Heart right ventricle (tissue), 16 donors: ENCODE results near the gene HSFX2. TPM values are rescaled to one million over a fixed set of nuclear protein-coding genes. Genes with fewer than 3 reads are reported as not detected.
"Not testable (repeated sequence)": the region's sequence is repeated elsewhere in the genome, so short reads cannot be mapped to it uniquely, and the experiment has no call there.

ENCODE experiments used
- ATAC-seq, 8 donors: fragments of 200-7000 bp; cut with Tn5 transposase; one replicate each; pipeline ENCODE4 v1.9.1; 2020; ENCODE audit warnings: mild to moderate bottlenecking in 8 of 8, moderate library complexity in 8 of 8, moderate number of reproducible peaks in 1 of 8
- DNase-seq, 2 donors: peaks; one replicate each; pipeline ENCODE4 v3.0.0-alpha.2; 2020
- H3K27ac ChIP-seq, 10 donors: fragments of 200-600 bp; sonication (generic) in 2 of 10; one replicate each; pipeline versions ENCODE4 v1.5.0 to v1.8.0; 2020 to 2022; ENCODE audit warnings: mild to moderate bottlenecking in 3 of 10
- H3K27me3 ChIP-seq, 7 donors: fragments of 200-600 bp; one replicate each; pipeline ENCODE4 v1.8.0; 2021 to 2022; ENCODE audit warnings: mild to moderate bottlenecking in 2 of 7
- H3K36me3 ChIP-seq, 9 donors: fragments of 200-600 bp; sonication (generic) in 1 of 9; one replicate each; pipeline versions ENCODE4 v1.5.0 to v1.8.0; 2020 to 2022; ENCODE audit warnings: mild to moderate bottlenecking in 2 of 9
- H3K4me1 ChIP-seq, 9 donors: fragments of 200-600 bp; sonication (generic) in 1 of 9; one replicate each; pipeline versions ENCODE4 v1.5.0 to v1.8.0; 2020 to 2022; ENCODE audit warnings: mild to moderate bottlenecking in 4 of 9
- H3K4me3 ChIP-seq, 10 donors: fragments of 200-600 bp; sonication (generic) in 2 of 10; one replicate each; pipeline versions ENCODE4 v1.5.0 to v1.8.0; 2020 to 2022; ENCODE audit warnings: mild to moderate bottlenecking in 7 of 10, moderate library complexity in 2 of 10
- H3K9me3 ChIP-seq, 11 donors: fragments of 200-600 bp in 10 of 11; sonication (generic) in 2 of 11; one replicate each; pipeline versions ENCODE4 v1.5.0 to v1.8.0; 2013 to 2022; ENCODE audit warnings: mild to moderate bottlenecking in 2 of 11, control low read depth in 1 of 11, moderate library complexity in 1 of 11
- WGBS, 2 donors: extraction: QIAGEN DNeasy Blood & Tissue Kit; methylation state at CpG; one replicate each; pipeline ENCODE4 v1.1.7; 2013; ENCODE audit warnings: inconsistent platforms in 1 of 2; 5-methylcytosine and 5-hydroxymethylcytosine counted together
- intact Hi-C, 10 donors: fragments of 100-400 bp; cut with DNase I; formaldehyde crosslinking; loops; one replicate each; pipeline versions ENCODE4 v1.11.1 to v1.14.2; 2022
- polyA plus RNA-seq, 2 donors: library from polyadenylated mRNA; stranded (reverse); fragments of 200-250 nt; gene quantifications; one replicate each; pipeline ENCODE4 v1.2.3, GENCODE V29; 2013
- total RNA-seq, 10 donors: library from RNA; stranded (reverse); fragmentation: NEBNext Ultra II Directional in 3 of 10; extraction: Animal tissue kit (Norgen Biotek cat#: 25700) in 3 of 10; gene quantifications; one replicate each; pipeline versions ENCODE4 v1.2.1 to v1.2.4, GENCODE V29; 2021 to 2023
- TF ChIP-seq, protein P1 (sequence below), 9 donors: fragments of 200-600 bp; sonication (generic) in 2 of 9; IDR thresholded peaks; one replicate each; pipeline versions ENCODE4 v1.5.0 to v1.8.0; 2021 to 2022; ENCODE audit warnings: antibody characterized with exemption in 9 of 9, mild to moderate bottlenecking in 5 of 9, moderate library complexity in 1 of 9
- donor health status: Arrhythmogenic right ventricular cardiomyopathy.
- donor health status: ischemic (EF 13 %, LVEDD 7.1; RV severe dilation, severe dysfunction).
- donor health status: healthy with polysubstance abuse.
- donor health status: DM: no; HTN: yes; CAD: no.
- donor health status: DM: no; HTN: no; CAD: no.
- donor health status: ischemic (EF 25% LVEDD 6.9; RV normal size, moderate dysfunction).
- donor health status: ischemic (EF 25% LVEDD 5.7; RV mildly dilated, moderate dysfunction).
- donor health status: healthy.
- donor health status: DM: yes; HTN: yes; CAD: no.
- donor health status: Ischemic cardiomyopathy.
- donor health status: ischemic (EF 35%, LVEDD 5.7; RV mildly dilated, moderate dysfunction).
- donor health status: nonischemic (EF 11% LVEDD 7.7; RV severe dilation, severe dysfunction).
- donor health status: DM: yes; HTN: yes; CAD: no.
- donor health status: PGD.
- donor health status: ischemic (EF 29% LVEDD 5.4; RV normal size, mild dysfunction).
- donor health status: nonischemic (EF 23%, LVEDD 6.1; RV moderate dilation, normal function).

Gene HSFX2
- total and polyA plus RNA-seq, 12 donors = 0.22 to 2.3 (median 0.87) TPM; not detected in 4

DNA sequence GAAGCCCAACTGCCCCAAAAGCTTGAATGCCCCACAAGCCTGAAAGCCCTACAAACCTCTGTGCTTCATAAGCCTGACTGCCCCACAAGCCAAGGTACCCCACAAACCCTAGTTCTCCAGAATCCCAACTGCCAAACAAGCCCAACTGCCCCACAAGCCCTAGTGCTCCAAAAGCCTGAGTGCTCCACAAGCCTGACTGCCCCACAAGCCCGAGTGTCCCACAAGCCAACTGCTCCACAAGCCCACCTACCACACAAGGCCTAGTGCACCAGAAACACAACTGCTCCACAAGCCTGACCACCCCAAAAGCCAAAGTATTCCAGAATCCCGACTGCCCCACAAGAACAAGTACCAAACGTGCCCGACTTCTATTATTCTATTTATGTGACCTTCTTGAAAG, 31.8 kb downstream of the HSFX2 start:
- TF ChIP-seq, protein P1, sequence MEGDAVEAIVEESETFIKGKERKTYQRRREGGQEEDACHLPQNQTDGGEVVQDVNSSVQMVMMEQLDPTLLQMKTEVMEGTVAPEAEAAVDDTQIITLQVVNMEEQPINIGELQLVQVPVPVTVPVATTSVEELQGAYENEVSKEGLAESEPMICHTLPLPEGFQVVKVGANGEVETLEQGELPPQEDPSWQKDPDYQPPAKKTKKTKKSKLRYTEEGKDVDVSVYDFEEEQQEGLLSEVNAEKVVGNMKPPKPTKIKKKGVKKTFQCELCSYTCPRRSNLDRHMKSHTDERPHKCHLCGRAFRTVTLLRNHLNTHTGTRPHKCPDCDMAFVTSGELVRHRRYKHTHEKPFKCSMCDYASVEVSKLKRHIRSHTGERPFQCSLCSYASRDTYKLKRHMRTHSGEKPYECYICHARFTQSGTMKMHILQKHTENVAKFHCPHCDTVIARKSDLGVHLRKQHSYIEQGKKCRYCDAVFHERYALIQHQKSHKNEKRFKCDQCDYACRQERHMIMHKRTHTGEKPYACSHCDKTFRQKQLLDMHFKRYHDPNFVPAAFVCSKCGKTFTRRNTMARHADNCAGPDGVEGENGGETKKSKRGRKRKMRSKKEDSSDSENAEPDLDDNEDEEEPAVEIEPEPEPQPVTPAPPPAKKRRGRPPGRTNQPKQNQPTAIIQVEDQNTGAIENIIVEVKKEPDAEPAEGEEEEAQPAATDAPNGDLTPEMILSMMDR (IDR thresholded peaks at IDR 0.05) = no peak
- peaks cover 0 to 3% (median 0%) of the 10 kb centered on the region in 9 donors for H3K4me1 ChIP-seq
- ATAC-seq (no peak), DNase-seq (no peak)
- WGBS, 2 donors = 93% methylated on average over 4 of the region's 4 CpGs; no CpG with 5 or more reads in 1 of the 2 donors
- intact Hi-C loops = loop anchor here in 1 of 10 donors (10.0 kb wide), 1 partner anchor 71 kb away; the partner anchor contains the start of gene TMEM185A
- no peaks in the 10 kb centered on the region for H3K9me3 ChIP-seq
- no peak overlapping the region for H3K27ac ChIP-seq
- H3K27me3 ChIP-seq = no peaks in the 10 kb centered on the region
- no peak overlapping the region for H3K4me3 ChIP-seq
- H3K36me3 ChIP-seq = no peaks in the 10 kb centered on the region

DNA sequence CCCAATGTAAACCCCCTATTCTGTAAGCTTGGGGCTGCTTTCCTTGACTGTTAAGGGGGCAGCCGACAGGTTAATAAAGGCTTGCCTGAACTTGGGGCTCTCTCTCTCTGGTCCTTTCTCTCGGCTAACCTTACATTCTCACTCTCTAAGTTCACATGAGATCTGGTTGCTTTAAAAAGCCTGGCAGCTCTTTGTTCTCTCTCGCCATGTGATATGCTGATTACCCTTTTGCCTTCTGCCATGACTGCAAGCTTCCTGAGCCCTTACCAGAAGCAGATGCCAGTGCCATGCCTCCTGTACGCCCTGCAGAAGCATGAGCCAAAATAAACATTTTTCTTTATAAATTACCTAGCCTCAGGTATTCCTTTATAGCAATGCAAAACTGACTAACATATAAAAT, 39.9 kb downstream of the HSFX2 start:
- H3K27me3 ChIP-seq, H3K9me3 ChIP-seq, intact Hi-C loops, H3K4me1 ChIP-seq, H3K27ac ChIP-seq, H3K4me3 ChIP-seq, DNase-seq, H3K36me3 ChIP-seq: not testable (repeated sequence)
- ATAC-seq = peak in 4 of 8 donors; percentile 39 to 51 (median 44)
- WGBS, 2 donors = no CpG with 5 or more reads among the region's 4 CpGs

DNA sequence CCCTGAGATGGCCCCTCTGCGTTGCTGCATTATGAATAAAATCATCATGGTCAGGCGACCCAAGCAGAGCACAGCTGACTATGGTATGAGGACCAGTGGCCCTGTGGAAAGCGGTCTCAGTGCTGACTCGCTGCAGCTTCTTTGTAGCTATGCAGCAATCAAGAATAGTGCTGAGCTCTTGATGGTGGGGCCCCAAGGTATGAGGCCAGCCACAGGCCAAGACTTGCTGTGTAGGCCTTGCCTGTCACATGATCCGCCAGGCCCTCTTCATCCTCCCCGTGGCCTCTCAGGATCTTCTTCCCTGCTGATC, 43.2 kb downstream of the HSFX2 start:
- ATAC-seq, H3K27me3 ChIP-seq, H3K36me3 ChIP-seq, H3K27ac ChIP-seq, DNase-seq, H3K4me1 ChIP-seq, intact Hi-C loops, H3K9me3 ChIP-seq, H3K4me3 ChIP-seq: not testable (repeated sequence)
- WGBS, 2 donors = 94% methylated on average over 2 of the region's 6 CpGs; no CpG with 5 or more reads in 1 of the 2 donors

DNA sequence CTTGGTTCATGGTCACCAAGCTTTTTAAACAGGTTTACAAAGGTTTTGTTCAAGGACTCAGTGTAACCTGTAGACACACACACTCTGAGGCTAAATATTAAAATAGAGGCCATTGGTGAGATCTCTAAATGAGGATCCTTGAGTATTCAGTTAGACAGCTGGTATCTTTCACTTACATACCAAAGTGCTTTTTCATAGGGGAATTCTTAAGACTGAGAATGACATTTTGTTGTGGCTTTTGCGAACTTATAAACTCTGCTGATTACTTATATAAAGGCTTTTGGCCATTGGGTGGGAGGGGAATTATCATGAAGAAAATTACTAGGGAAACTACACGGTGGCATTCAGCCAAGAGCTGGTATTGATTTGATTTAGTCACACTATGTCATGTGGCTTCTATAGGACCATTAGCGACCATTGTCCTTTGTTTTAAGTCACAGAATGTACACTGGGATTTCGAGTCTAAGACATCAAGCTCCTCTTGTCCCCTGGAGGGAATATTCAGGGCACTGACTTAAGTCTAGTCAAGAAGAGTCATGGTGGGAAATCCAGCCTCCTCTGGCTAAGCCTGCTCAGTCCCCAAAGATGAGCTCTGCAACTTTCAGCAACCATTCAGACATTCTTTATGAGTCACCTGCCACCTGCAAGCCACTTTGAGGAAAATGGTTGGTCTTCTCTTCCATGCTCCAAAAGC, 43.7 kb downstream of the HSFX2 start:
- ATAC-seq, H3K4me1 ChIP-seq, H3K9me3 ChIP-seq, H3K27ac ChIP-seq, H3K27me3 ChIP-seq, DNase-seq, intact Hi-C loops, H3K4me3 ChIP-seq, H3K36me3 ChIP-seq: not testable (repeated sequence)
- WGBS, 2 donors = no CpG with 5 or more reads among the region's 4 CpGs

DNA sequence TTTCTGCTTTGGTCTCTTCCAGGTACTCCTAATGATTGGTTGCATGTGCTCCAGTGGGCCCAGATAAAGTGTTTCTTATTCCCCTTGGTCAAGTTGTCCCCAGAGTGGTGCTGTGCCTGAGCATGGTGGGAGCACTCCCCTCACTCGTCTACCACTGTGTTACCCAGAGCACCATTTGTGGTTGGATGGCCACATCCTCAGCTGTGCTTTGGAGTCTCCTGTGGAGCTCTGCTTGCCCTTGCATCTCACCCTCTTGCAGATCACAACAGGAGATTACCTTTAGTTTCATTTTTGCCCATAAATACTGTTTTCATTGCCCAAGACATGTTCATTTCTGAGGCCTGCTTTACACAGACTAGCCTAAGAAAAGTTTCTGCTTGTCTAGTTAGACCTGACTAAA, 44.7 kb downstream of the HSFX2 start:
- intact Hi-C loops, H3K36me3 ChIP-seq, H3K27ac ChIP-seq, DNase-seq, H3K4me3 ChIP-seq, H3K27me3 ChIP-seq, ATAC-seq, H3K9me3 ChIP-seq, H3K4me1 ChIP-seq: not testable (repeated sequence)
- 100% methylated on average over 1 of the region's 1 CpG; no CpG with 5 or more reads in 1 of the 2 donors for WGBS, 2 donors

DNA sequence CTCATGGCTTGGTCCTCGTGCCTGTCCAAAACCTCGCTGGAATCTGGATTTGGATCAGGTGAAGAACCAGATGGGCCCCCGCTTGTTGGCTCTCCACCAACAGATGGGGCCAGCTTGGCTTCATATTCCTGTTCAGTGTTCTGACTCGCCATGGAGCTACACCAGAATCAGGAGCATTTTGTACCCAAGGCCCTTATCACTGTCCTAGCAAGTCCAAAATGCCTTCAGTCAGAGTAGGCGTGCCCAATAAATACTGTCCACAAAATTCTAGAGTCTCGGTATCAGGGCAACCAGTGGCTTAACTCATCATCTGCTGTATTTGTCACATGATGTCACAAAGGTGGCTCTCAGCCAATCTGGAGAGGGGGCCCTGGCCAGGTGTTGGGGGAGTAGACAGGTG, 45.4 kb downstream of the HSFX2 start, which contains the start of gene HSFX3:
TSS of gene HSFX3 (minus strand) at position 224 of the 400 bp plus-strand sequence. CDS start at position 152, 72 bp downstream.
- H3K4me3 ChIP-seq, DNase-seq, H3K27ac ChIP-seq, H3K36me3 ChIP-seq, H3K4me1 ChIP-seq, H3K9me3 ChIP-seq, intact Hi-C loops, H3K27me3 ChIP-seq: not testable (repeated sequence)
- ATAC-seq = peak in 1 of 8 donors; percentile 53
- WGBS, 2 donors = 86 to 100% methylated on average over 1 of the region's 6 CpGs

DNA sequence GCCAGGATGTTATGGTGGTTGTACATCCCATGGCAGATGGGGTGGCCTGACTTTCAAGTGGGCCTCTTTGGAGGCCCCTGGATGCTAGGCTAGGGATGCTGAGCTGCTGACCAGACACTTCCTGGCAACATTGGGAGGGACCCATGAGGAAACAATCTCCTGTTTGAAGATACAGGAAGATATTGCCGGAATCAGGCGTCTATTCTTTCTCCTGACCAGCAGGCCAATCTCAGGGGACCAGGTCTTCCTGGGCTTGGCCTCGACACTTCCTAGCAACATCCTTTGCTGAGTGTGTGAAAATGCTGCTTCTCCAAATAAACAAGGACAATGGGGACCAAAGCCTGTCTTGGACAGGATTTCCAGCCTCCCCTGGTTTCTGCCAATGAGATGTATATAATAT, 47.3 kb downstream of the HSFX2 start:
- H3K4me1 ChIP-seq, H3K27me3 ChIP-seq, H3K4me3 ChIP-seq, DNase-seq, intact Hi-C loops, H3K9me3 ChIP-seq, H3K36me3 ChIP-seq: not testable (repeated sequence)
- peak in 3 of 8 donors; percentile 42 to 52 (median 49) for ATAC-seq
- peak overlapping the region in 1 of 10 donors; percentile 10 for H3K27ac ChIP-seq
- 50% methylated on average over 1 of the region's 3 CpGs; no CpG with 5 or more reads in 1 of the 2 donors for WGBS, 2 donors

DNA sequence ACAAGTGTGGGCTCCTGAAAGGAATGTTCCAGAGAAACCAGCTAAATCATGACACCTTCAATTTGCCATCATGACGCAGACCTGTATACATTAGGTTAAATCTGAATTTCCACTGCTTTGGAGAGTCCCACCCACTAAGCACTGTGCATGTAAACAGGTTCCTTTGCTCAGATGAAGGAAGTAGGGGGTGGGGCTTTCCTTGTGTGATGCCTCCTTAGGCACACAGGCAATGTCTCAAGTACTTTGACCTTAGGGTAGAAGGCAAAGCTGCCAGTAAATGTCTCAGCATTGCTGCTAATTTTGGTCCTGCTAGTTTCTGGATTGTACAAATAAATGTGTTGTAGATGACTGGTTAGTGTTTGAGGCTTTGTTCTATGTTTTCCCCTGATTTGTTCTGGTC, 48.2 kb downstream of the HSFX2 start:
- H3K4me1 ChIP-seq, ATAC-seq, H3K9me3 ChIP-seq, H3K27ac ChIP-seq, intact Hi-C loops, H3K4me3 ChIP-seq, H3K36me3 ChIP-seq, H3K27me3 ChIP-seq, DNase-seq: not testable (repeated sequence)
- 88 to 96% methylated on average over 1 of the region's 1 CpG for WGBS, 2 donors
